GM19239 (cell line): ENCODE measurements around the gene CHTF18.
"Not testable (repeated sequence)": the region's sequence is repeated elsewhere in the genome, so short reads cannot be mapped to it uniquely, and the experiment has no call there.

Source experiments
- DNase-seq: peaks from one replicate; pipeline ENCODE4 v3.0.0; 2011; ENCODE audit warnings: low spot score; ENCODE audit not compliant: insufficient read length
- FAIRE-seq: peaks from 2 replicates; lab custom pipeline; 2011; peaks lifted over from hg19 to GRCh38; lab: Jason Lieb, UNC

CHTF18 gene

DNA sequence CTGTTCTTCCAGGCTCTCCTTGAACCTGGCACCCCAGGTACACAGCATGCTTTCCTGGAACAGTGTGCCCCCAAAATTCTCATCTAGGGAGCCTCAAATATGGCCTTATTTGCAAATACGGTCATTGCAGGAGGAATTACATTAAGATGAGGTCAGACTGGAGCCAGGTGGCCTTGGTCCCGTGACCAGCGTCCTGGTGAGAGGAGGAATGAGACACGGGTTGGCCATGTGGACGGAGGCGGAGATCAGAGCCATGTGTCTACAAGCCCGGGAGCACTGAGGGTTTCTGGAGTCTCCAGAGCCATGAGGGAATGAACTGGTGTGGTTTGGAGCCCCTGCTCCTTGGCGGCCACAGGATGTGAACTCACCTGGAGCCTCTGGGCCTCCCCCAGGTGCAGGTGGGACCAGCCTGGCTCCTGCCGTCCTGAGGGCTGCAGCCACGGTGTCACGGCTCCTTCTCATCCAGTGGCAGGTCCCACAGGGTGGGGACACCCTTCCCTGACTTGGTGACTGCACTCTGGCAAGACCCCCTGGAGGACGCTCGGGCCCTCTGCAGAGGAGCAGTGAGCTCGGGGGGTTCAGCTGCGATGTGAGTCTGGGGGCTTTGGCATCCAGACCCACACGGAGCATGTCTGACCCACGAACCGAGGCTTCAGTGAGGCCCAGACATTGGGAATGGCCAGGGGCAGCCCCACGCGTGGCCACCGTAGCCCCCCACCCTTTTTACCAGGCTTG lies 33.9 kb downstream of the CHTF18 start:
- FAIRE-seq (no peak), DNase-seq (no peak)

DNA sequence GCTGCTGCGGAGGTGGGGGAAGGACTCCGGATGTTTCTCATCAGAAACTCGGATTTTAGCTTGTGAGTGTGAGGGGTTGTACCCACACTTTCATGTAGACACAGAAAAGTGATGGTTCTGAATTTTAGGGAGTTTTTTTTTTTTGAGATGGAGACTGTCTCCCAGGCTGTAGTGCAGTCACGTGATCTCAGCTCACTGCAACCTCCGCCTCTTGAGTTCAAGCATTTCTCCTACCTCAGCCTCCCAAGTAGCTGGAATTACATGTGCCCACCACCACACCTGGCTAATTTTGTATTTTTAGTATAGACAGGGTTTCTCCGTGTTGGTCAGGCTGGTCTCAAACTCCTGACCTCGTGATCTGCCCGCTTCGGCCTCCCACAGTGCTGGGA lies 34.5 kb downstream of the CHTF18 start:
- no peak for FAIRE-seq
- no peak for DNase-seq

DNA sequence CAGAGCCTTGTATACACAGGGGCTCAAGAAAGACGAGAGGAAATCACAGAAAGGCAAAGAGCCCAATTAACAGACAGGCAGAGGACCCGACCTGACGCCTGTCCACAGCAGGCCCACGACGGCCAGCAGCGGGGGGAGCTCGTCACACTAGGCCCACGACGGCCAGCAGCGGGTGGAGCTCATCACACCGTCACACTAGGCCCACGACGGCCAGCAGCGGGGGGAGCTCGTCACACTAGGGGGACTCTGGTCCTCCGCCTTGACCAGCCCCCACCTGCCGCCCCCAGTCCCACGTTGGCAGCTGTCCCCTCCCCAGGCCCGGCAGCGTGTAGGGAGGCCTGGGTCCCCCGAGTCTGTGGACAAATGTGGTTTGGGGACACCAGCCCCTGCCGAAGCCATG lies 35.8 kb downstream of the CHTF18 start:
- DNase-seq (no peak), FAIRE-seq (no peak)

DNA sequence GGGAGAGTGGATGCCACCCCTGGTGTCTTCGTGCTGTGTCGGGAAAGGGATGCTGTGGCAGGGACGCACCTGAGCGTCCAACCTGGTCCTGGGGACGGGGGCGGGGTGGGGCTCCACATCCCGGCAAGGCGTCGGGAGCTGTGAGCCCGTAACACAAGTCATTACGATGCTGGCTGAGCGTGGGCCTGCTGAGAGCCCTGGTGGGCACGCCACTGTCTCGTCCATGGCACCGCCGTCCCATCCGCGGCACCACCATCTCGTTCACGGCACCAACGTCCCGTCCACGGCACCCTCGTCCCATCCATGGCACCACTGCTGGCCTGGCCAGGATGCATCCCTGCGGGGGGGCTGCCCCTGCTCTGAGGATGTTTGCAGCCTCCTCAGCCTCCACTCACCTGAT lies 36.2 kb downstream of the CHTF18 start:
- DNase-seq (no peak), FAIRE-seq (no peak)

DNA sequence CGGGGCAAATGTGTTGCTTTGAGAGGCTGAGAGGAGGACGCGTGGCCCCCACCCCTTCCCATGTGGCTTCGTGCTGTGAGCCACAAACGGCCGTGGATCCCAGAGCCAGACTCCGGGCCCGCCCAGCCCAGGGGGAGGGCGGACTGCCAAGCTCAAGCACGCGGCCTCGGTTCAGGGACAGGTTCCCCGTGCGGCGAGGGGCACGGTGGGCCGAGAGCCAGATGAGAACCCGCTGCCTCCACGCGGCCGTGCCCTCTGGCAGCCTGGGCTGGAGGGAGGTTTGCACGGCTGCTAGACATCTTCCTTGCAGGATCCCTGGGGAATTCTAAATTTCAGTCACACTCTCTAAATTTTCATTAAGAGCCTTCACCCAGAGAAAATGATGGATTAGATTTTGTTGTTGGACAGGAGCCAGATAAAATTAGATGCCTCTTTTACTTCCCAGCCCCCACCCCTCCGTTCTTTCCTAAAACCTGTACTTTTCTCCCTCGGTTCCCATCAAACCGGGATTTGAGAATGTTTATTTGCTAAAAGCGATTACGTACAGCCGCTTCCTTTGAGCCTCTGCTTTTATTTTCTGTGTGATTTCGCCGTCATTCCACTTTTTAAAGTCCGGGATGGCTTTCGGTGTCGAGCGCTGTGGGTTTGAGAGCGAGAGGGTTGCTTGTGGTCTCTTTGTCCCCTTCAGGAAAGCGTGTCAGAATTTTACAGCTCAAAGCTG lies 37.1 kb downstream of the CHTF18 start:
- FAIRE-seq (no peak), DNase-seq (no peak)

DNA sequence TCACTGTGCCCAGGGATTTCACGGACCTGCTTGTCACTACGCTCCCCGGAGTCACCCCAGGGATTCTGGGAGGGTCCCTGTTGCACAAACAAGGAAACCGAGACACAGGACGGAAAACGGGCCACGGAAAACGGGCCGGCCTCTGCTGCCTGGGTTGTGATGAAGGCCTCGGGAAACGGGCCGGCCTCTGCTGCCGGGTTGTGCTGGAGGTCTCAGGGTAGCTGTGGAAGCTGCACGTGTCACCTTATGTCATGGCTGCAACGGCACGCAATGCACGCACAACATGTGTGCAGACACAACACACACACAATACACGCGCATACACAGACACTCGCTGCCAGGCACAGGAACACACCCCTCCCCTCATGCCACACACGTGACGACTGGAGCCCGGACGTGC lies 39.1 kb downstream of the CHTF18 start:
- DNase-seq (no peak), FAIRE-seq (no peak)

DNA sequence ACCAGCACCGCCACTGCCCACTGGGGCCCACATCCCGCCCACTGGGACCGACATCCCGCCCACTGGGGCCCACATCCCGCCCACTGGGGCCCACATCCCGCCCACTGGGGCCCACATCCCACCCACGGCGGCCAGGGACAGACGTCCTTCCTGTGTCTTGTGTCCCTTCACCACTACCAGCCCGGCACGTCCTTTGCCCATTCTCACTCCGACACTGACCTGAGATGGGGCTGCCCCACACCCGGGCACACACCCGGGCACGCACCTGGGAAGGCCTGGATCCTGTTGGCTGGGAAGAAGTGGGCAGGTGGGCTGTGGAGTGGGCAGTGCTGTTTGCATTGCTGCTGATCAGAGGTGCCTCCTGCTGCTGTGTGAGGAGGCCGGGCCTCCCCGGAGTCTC lies 40.5 kb downstream of the CHTF18 start:
- DNase-seq (no peak), FAIRE-seq (no peak)

DNA sequence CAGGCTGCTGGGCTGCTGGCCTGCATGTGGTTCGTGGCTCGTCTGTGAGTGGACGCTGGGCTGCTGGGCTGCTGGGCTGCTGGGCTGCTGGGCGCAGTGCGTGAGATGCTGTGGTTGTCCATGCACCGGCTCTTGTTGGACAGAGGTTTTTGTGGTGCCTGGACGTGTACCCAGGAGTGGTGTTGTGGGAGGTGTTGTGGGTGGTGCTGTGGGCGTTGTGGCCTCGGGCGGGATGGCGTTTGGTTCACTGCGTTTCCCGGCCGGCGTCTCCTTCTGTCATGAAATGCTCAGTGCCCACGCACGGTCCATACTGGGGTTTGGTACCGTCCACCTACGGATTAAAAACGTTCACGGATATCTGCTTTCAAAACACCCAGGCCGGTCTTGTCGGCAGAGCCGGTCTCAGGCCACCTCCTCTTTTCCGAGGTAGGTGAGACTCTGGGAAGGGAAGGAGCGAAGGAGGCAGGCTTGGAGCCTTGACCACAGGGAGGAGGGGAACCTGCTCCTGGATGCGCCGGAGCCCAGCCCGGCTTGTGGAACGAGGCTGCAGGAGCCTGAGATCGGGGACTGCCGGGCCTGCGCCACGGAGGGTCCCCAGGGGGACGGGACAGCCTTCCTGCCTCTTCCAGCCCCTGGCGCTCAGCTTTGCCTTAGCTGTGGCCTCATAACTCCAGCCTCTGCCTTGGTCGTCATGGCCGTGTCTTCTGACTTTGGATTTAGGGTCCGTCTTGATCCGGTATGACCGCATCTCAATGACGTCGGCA lies 41.9 kb downstream of the CHTF18 start:
- DNase-seq (no peak), FAIRE-seq (no peak)

DNA sequence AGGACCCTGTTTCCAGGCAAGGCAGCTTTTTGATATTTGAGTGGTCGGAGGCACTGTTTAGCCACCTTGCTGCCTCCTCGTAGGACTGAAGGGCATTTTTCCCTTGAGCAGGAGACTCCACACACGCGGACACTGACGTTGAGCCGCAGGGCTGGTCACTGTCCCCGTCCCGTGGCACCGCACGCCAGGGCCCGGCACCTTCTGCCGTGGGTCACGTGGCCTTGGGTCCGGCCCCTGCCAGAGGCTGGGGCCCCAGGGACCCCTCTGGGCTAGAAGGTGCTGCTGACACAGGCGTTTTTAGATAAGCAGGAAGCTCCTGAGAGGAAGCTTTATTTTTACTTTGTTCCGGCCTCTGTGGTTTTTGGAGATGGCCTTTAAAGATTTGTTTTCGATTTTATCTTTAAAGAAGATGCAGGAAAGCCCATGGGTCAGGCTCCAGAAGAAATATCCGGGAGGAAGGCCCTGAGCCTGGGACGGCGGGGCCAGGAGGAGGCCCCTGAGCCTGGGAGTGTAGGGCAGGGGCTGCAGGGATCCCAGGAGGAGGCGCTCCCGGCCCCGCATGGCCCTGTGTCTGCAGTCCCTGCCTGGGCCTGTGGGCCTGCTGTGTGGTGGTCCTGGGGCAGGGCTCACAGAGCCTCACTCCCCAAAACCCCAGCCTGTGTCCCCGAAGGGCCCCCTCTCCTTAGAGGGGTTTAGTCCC lies 42.6 kb downstream of the CHTF18 start:
- no peak for DNase-seq
- FAIRE-seq = no peak

DNA sequence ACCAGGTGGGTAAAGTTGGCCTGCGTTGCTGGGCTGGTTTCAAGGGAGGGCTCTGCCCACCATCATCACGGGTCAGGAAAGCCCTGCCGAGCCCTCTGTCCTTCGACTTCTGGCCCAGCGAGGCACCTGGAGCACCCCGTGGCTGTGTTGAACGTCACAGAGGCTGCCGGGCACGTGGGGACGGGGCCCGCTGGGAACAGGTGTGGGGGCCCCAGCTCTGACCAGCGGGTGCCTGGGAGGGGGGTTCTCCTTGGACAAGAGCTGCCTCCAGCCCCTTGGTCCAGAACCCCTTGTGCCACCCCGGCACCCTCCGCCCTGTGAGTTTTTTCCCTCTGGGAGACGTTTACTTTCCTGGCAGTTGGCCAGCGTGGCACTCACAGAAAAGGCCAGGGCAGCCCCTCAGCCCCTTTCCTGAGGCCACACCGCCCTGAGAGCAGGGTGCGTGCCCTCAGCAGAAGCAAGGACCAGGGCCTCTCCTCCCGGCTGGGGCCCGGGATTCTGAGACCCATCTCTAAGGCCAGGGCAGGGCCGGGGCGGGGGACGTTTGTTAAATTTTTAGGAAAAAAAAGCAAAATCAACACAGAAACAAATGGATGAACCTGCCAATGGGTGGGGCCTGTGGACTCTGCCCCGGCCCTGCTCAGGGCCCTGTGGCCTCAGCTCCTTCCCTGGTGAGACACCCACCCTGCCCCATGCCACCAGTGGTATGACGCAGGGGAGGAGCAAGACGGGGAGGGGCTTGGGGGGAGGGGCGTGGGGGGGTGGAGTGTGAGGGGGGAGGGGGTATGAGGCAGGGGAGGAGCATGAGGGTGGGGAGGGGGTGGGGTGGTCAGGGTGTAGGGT lies 43.4 kb downstream of the CHTF18 start:
- FAIRE-seq = no peak
- DNase-seq = no peak

DNA sequence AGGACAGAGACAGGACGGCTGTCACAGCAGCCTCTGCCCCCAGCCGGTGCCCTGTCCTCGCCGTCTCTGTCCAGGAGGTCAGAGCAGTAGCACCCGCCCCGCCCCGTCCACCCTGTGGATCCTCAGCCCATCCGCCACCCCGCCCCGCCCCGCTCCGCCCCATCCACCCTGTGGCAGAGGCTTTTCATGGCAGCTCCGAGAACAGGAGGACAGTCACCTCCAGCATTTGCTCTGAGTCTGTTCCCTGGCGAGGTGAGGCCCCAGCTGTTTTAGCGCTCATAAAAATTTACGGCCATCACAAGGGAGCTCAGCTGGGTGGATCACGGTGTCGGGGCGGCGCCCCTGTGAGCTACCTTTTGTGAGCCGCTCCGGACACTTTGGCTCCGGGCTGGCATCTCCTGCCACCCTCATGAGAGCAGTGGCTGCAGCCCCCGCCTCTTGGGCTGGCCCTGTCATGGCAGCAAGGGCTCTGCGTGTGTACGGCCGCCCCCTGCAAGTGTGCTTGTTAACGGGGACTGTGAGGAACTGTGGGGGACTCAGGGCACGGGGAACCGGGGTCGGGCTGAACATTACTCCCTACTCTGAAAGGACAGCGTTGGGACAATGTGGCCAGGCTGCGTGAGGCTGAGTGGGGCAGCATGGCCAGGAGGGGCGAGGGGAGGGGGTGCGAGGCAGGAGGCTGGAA lies 44.4 kb downstream of the CHTF18 start:
- no peak for DNase-seq
- no peak for FAIRE-seq

DNA sequence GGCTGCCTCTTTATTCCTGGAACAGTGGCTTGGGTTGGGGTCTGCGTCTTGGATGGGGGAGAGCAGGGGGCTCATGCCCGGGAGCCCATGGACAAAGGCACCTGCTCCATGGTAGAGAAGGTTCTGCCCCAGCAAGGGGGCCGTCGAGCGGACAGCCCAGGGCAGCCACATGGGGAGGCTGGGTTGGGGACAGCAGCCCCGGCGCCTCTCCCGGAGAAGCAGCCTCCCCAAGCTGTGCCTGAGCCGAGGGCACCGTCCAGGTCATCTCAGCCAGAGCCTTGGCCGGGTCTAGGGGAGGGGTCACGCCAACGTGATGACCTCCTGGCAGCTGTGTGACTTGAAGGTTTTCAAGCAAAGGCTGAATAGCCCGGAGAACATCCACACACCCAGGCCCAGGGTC lies 45.0 kb downstream of the CHTF18 start:
- no peak for DNase-seq
- FAIRE-seq = no peak

DNA sequence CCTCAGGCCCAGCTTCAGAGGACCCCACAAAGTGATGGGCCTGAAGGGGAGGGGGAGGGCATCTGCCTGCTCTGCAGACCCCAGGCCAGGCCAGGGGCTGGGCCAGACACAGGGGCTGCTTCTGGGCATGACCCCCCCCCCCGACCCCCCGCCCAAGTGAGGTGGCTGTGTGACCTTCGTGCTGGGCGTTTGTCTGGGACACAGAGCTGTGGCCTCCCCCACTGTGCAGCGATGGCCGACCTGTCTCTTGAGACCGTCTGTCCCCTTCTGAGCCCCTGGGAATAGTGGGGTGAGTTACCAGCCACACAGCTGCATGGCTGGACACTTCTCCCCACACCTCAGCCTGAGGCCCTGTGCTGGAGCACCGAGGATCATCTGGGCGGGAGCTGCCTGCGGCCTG lies 47.0 kb downstream of the CHTF18 start:
- DNase-seq = no peak
- no peak for FAIRE-seq

DNA sequence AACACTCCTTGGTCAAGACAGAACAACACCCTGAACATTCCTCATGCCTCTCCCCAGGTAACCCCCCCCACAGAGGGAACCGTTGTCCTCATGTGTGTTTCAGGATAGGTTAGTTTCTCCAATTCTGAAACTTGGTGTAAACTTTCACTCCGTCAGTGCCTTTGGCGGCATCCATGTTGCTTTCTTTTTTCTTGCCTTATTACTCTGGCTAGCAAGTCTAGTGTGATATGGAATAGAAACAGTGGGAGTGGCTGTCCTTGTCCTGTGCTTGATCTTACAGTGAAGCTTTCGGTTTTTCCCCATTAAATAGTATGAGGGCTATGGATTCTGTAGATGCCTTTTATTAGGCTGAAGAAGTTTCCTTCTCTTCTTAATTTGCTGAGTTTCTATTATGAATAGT lies 47.8 kb downstream of the CHTF18 start:
- FAIRE-seq (no peak), DNase-seq (no peak)

DNA sequence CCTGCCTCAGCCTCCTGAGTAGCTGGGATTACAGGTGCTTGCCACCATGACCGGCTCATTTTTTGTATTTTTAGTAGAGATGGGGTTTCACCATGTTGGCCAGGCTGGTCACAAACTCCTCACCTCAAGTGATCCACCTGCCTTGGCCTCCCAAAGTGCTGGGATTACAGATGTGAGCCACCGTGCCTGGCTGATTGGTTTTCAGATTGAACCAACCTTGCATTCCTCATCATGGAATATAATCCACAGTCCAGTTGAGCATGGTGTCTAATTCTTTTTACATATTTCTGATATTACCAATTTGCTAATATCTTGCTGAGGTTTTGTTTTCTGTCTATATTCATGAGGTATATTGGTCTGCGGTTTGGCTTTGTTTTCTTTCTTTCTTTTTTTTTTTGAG lies 48.4 kb downstream of the CHTF18 start:
- not testable (repeated sequence) for FAIRE-seq, DNase-seq

DNA sequence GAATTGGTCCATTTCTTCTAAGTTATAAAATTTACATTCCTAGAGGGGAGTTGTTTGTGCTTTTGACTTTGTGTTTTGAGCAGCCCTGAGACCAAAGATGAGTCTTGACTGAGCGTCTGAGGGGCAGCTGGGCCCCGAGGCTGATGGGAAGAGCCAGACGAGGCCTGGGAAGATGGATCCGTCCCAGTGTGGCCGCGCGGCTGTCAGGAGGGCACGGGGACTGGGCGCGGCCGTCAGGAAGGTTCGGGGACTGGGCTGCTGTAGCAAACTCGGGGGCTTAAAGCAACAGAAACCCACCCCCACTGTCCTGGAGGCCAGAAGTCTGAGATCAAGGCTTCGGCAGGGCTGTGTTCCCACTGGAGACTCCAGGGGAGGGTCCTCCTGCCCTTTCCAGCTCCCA lies 50.3 kb downstream of the CHTF18 start:
- DNase-seq = no peak
- FAIRE-seq = no peak

DNA sequence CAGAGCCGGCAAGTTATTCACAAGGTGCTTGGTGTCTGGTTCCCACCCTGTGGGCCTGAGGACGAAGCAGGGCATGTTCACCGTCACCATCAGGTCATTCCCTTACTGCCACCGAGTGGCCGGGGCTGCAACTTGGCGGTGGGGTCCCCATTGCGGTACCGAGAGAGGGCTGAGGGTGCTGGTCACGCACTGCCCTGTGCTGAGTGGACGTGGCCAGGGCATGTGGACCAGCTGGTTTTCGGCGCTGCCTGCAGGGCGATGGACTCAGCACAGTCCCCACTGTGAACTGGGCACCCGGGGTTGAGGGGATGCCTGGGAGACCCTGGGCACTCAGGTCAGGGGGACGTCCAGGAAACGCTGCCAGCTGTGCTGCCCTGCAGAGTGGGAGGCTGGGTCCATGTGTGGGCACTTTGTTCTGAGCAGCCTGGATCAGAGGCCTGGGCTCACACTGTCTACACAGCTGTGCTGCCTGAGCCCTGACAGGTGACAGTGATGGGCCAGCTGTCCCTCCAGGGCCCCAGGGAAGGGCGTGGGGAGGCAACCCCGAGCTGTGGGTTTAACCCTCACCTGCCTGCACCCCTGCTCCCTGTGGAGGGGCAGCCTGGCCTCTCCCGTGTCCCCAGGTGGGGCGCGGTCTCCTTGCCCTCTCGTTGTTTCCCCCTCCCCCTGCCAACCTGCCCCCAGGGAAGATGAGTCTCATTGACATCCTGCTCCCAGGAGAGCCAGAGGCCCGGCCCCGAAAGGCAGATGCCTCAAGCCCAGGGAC lies 51.4 kb downstream of the CHTF18 start:
- FAIRE-seq (no peak), DNase-seq (no peak)
